OCI-LY3 (cell line): ENCODE results near the gene CACTIN.

Experiments used
- EZH2phosphoT487 ChIP-seq: fragments of 200-600 bp; shearing (Covaris generic); IDR thresholded peaks from 2 replicates; pipeline ENCODE4 v1.6.1; 2018; ENCODE audit warnings: antibody characterized with exemption, mixed run types, low read depth
- TF ChIP-seq, protein P1 (sequence below): fragments of 200-600, 300-600 bp; sonication (generic); IDR thresholded peaks from 2 replicates; pipeline ENCODE4 v1.5.1; 2014; ENCODE audit warnings: antibody characterized with exemption, low read length, low read depth

DNA sequence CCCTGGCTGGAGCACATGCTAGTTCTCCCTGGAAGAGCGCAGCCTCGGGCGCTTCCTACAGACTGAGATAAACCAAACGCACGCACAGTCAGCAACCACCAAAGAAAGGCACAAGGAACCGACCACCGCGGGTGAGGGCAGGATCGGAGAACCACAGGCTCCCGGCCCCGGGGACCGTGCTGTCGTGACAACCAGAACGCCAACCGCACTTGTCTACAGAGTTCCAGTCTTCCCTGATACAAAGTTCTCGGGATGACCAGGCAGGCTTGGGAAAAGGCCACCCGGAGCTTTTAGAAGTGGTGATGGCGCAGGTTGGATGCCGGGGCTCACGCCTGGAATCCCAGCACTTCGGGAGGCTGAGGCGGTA is 33.1 kb upstream of the CACTIN start:
- TF ChIP-seq, protein P1, sequence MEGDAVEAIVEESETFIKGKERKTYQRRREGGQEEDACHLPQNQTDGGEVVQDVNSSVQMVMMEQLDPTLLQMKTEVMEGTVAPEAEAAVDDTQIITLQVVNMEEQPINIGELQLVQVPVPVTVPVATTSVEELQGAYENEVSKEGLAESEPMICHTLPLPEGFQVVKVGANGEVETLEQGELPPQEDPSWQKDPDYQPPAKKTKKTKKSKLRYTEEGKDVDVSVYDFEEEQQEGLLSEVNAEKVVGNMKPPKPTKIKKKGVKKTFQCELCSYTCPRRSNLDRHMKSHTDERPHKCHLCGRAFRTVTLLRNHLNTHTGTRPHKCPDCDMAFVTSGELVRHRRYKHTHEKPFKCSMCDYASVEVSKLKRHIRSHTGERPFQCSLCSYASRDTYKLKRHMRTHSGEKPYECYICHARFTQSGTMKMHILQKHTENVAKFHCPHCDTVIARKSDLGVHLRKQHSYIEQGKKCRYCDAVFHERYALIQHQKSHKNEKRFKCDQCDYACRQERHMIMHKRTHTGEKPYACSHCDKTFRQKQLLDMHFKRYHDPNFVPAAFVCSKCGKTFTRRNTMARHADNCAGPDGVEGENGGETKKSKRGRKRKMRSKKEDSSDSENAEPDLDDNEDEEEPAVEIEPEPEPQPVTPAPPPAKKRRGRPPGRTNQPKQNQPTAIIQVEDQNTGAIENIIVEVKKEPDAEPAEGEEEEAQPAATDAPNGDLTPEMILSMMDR = no peak
- TF ChIP-seq EZH2phosphoT487 = no peak
